ENCODE data around the gene TENM3. TPM values are rescaled to one million over a fixed set of nuclear protein-coding genes. Genes with fewer than 3 reads are reported as not detected.

TENM3 gene
- total RNA-seq, 2 donors from 2014 or later, result 39.5 to 51.9 TPM

DNA sequence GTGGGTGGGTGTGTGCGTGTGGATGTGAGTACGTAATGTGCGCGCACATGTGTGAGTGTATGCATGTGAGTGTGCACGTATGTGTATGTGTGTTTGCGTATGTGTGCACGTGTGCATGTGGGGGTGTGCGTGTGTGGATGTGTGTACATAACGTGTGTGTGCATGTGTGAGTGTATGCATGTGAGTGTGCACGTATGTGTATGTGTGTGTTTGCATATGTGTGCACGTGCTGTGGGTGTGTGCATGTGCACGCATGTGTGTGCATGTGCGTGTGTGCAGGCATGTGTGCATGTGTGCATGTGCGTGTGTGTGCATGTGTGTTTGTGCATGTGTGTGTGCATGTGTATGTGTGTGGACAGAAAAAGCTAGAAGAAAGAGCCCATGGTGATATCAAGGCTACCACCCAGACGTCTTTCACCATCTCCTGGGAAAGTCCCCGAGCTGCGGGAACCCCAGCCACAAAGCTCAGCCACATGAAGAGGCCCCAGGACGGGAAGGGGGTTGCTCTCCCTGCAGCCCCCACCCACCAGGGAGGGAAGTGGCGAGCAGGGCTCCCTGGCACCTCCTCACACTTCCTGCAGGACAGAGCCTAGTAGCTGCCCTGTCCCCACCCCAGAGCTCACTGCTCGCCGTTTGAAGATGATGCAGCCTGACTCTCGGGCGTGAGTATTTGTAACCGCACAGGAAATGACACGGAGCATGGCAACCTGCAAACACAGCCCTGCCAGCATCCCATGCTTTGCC lies 565.6 kb downstream of the TENM3 start:
- TF ChIP-seq, protein P1, sequence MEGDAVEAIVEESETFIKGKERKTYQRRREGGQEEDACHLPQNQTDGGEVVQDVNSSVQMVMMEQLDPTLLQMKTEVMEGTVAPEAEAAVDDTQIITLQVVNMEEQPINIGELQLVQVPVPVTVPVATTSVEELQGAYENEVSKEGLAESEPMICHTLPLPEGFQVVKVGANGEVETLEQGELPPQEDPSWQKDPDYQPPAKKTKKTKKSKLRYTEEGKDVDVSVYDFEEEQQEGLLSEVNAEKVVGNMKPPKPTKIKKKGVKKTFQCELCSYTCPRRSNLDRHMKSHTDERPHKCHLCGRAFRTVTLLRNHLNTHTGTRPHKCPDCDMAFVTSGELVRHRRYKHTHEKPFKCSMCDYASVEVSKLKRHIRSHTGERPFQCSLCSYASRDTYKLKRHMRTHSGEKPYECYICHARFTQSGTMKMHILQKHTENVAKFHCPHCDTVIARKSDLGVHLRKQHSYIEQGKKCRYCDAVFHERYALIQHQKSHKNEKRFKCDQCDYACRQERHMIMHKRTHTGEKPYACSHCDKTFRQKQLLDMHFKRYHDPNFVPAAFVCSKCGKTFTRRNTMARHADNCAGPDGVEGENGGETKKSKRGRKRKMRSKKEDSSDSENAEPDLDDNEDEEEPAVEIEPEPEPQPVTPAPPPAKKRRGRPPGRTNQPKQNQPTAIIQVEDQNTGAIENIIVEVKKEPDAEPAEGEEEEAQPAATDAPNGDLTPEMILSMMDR (conservative IDR thresholded peaks at IDR 0.05), result no peak
- WGBS, 2 experiments (ENCODE audit: insufficient coverage in 1 of 2, insufficient read length in 1 of 2), result 96% methylated on average over 20 to 25 of the region's 25 CpGs
- Histone ChIP-seq H3K27ac (ENCODE audit: low read depth, low read length) (no peak overlapping the region), H3K4me1 (ENCODE audit: control insufficient read depth, insufficient read depth, low read length) (no peaks in the 10 kb centered on the region), H3K36me3 (ENCODE audit: control insufficient read depth, insufficient read depth, low read length) (no peaks in the 10 kb centered on the region), H3K27me3 (ENCODE audit: control insufficient read depth, insufficient read depth, low read length, poor library complexity, severe bottlenecking) (peaks cover 6% of the 10 kb centered on the region), H3K4me3 (ENCODE audit: low read length) (no peak overlapping the region), H3K9me3 (ENCODE audit: control insufficient read depth, low read length) (peaks cover 38% of the 10 kb centered on the region), H3K9ac (ENCODE audit: extremely low read depth, low read length, poor library complexity, severe bottlenecking) (no peak overlapping the region)
- H3K27ac Mint-ChIP-seq, result no peak overlapping the region
- no peak for DNase-seq
- peaks cover 8% of the 10 kb centered on the region for H3K27me3 Mint-ChIP-seq (ENCODE audit: insufficient read depth)
- peaks cover 9% of the 10 kb centered on the region for H3K9me3 Mint-ChIP-seq
- peaks cover 26% of the 10 kb centered on the region for H3K36me3 Mint-ChIP-seq (ENCODE audit: low read depth)
- no peak overlapping the region for H3K4me3 Mint-ChIP-seq
- H3K4me1 Mint-ChIP-seq, result peaks cover 13% of the 10 kb centered on the region

DNA sequence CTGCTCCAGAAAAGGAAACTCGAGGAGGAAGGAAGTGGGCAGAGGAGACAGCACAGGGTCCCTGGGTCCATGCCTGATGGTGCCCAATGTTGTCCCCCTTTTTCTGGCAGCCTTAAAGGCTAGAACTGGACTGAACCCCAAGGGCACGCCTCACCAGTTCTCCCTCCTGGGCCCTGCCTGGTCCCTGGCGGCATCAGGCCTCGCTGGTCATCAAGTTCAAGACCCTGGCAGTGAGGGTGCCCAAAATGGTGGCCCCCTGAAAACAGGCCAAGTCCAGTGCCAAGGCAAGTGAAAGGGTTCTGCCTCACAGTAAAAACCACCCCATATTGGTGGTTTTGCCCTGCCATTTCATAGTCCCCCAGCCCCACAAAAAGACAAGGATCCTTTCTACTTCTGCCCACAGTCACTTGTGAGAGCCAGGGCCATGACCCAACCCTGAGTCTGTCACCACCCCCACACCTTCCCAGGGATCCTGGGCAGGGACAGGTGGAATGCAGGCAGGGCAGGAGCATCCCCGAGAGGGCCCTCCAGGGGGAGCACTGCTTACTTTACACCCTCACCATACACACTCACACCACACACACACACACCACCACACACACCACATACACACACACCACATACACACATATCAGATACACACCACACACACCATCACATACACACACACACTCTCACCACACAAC lies 566.4 kb downstream of the TENM3 start:
- H3K27me3 Mint-ChIP-seq (ENCODE audit: insufficient read depth), result peaks cover 8% of the 10 kb centered on the region
- no peak overlapping the region for H3K27ac ChIP-seq (ENCODE audit: low read depth, low read length)
- DNase-seq, result peak; percentile 71

DNA sequence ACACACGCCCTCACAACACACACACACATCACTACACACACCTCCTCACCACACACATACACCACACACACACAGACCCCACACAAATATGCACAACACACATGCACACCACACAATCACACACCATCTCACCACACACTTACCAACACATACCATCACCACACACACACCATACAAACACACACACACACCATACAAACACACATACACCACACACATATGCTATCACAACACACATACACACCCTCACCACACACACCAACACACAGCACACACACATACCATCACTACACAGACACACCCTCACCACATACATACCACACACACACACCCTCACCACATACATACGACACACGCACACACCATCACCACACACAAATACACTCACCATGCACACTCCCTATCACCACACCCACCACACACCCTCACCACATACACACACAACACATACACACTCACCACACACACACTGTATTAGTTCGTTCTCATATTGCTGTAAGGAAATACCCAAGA lies 567.0 kb downstream of the TENM3 start:
- H3K36me3 ChIP-seq (ENCODE audit: control insufficient read depth, insufficient read depth, low read length), result no peaks in the 10 kb centered on the region
- no peak overlapping the region for H3K9ac ChIP-seq (ENCODE audit: extremely low read depth, low read length, poor library complexity, severe bottlenecking)
- peaks cover 21% of the 10 kb centered on the region for H3K9me3 Mint-ChIP-seq
- no peak overlapping the region for H3K27ac Mint-ChIP-seq
- H3K4me3 Mint-ChIP-seq, result no peak overlapping the region
- no peak for DNase-seq
- peaks cover 26% of the 10 kb centered on the region for H3K36me3 Mint-ChIP-seq (ENCODE audit: low read depth)
- peaks cover 6% of the 10 kb centered on the region for H3K27me3 ChIP-seq (ENCODE audit: control insufficient read depth, insufficient read depth, low read length, poor library complexity, severe bottlenecking)
- WGBS, 2 experiments (ENCODE audit: insufficient coverage in 1 of 2, insufficient read length in 1 of 2), result 89 to 90% methylated on average over 2 to 4 of the region's 4 CpGs
- H3K9me3 ChIP-seq (ENCODE audit: control insufficient read depth, low read length), result peaks cover 39% of the 10 kb centered on the region
- H3K27me3 Mint-ChIP-seq (ENCODE audit: insufficient read depth), result peaks cover 8% of the 10 kb centered on the region
- H3K27ac ChIP-seq (ENCODE audit: low read depth, low read length), result no peak overlapping the region
- TF ChIP-seq, protein P1 (conservative IDR thresholded peaks at IDR 0.05), result no peak
- peak overlapping the region; percentile 6 for H3K4me3 ChIP-seq (ENCODE audit: low read length)
- H3K4me1 ChIP-seq (ENCODE audit: control insufficient read depth, insufficient read depth, low read length), result no peaks in the 10 kb centered on the region
- peaks cover 11% of the 10 kb centered on the region for H3K4me1 Mint-ChIP-seq

More for the DNA sequence above, 566.4 kb downstream of the TENM3 start:
- Mint-ChIP-seq H3K4me3 (no peak overlapping the region), H3K9me3 (peaks cover 16% of the 10 kb centered on the region), H3K27ac (no peak overlapping the region), H3K4me1 (peaks cover 11% of the 10 kb centered on the region), H3K36me3 (ENCODE audit: low read depth) (peaks cover 26% of the 10 kb centered on the region)
- no peak overlapping the region for H3K9ac ChIP-seq (ENCODE audit: extremely low read depth, low read length, poor library complexity, severe bottlenecking)
- H3K9me3 ChIP-seq (ENCODE audit: control insufficient read depth, low read length), result peaks cover 39% of the 10 kb centered on the region
- no peaks in the 10 kb centered on the region for H3K36me3 ChIP-seq (ENCODE audit: control insufficient read depth, insufficient read depth, low read length)
- peak overlapping the region; percentile 6 for H3K4me3 ChIP-seq (ENCODE audit: low read length)
- H3K4me1 ChIP-seq (ENCODE audit: control insufficient read depth, insufficient read depth, low read length), result no peaks in the 10 kb centered on the region
- 84 to 98% methylated on average over 3 to 5 of the region's 5 CpGs for WGBS, 2 experiments (ENCODE audit: insufficient coverage in 1 of 2, insufficient read length in 1 of 2)
- peaks cover 6% of the 10 kb centered on the region for H3K27me3 ChIP-seq (ENCODE audit: control insufficient read depth, insufficient read depth, low read length, poor library complexity, severe bottlenecking)
- TF ChIP-seq, protein P1 (conservative IDR thresholded peaks at IDR 0.05), result peak; percentile 56

All from endodermal cell (in vitro differentiated cells).